GM08714 (cell line): ENCODE results near the gene KRT10.

ENCODE experiments used
- H3K4me3 ChIP-seq: fragments of 200-500 bp; sonication (Bioruptor generic); 2 replicates; pipeline ENCODE4 v1.5.1; 2014; ENCODE audit warnings: mild to moderate bottlenecking, low read length, inconsistent platforms
- ZNF274 ChIP-seq: IDR thresholded peaks from 2 replicates; pipeline ENCODE4 v1.6.1; 2012; ENCODE audit warnings: mild to moderate bottlenecking, low read depth, low read length

The KRT10 gene

GRCh38 chr17:40806131-40806530 lies 16.3 kb downstream of the KRT10 start:
- H3K4me3 ChIP-seq: no peak overlapping the region
- TF ChIP-seq ZNF274: no peak

GRCh38 chr17:40803617-40804082 lies 18.8 kb downstream of the KRT10 start:
- TF ChIP-seq ZNF274: no peak
- no peak overlapping the region for H3K4me3 ChIP-seq

GRCh38 chr17:40801157-40801556 lies 21.3 kb downstream of the KRT10 start:
- TF ChIP-seq ZNF274: no peak

GRCh38 chr17:40800381-40800780 lies 22.0 kb downstream of the KRT10 start:
- no peak overlapping the region for H3K4me3 ChIP-seq
- TF ChIP-seq ZNF274: no peak

More at GRCh38 chr17:40801157-40801556, 21.3 kb downstream of the KRT10 start:
- no peak overlapping the region for H3K4me3 ChIP-seq

- no peak for TF ChIP-seq ZNF274
- no peak within 1 kb of the TSS for H3K4me3 ChIP-seq
These were observed 22.6 kb downstream of the KRT10 start, which contains the start of gene KRT28 for GRCh38 chr17:40799859-40800258. KRT28 (minus strand) TSS chr17:40799959; CDS start chr17:40799893, 66 bp downstream.

GRCh38 chr17:40796846-40797245 lies 25.6 kb downstream of the KRT10 start:
- no peak overlapping the region for H3K4me3 ChIP-seq
- no peak for TF ChIP-seq ZNF274

- no peak overlapping the region for H3K4me3 ChIP-seq
- no peak for TF ChIP-seq ZNF274
These were observed 27.3 kb downstream of the KRT10 start for GRCh38 chr17:40795019-40795667.

GRCh38 chr17:40794466-40794865 lies 27.9 kb downstream of the KRT10 start:
- no peak for TF ChIP-seq ZNF274
- no peak overlapping the region for H3K4me3 ChIP-seq

GRCh38 chr17:40793832-40794231 lies 28.6 kb downstream of the KRT10 start:
- TF ChIP-seq ZNF274: no peak

GRCh38 chr17:40791787-40792436 lies 30.5 kb downstream of the KRT10 start:
- H3K4me3 ChIP-seq: no peak overlapping the region
- TF ChIP-seq ZNF274: no peak

More at GRCh38 chr17:40793832-40794231, 28.6 kb downstream of the KRT10 start:
- no peak overlapping the region for H3K4me3 ChIP-seq

GRCh38 chr17:40791111-40791510 lies 31.3 kb downstream of the KRT10 start:
- TF ChIP-seq ZNF274: no peak
- H3K4me3 ChIP-seq: no peak overlapping the region

- TF ChIP-seq ZNF274: no peak
- no peak within 1 kb of the TSS for H3K4me3 ChIP-seq
These were observed 40.0 kb downstream of the KRT10 start, which contains the start of gene KRT27 for GRCh38 chr17:40782450-40782849. KRT27 (minus strand) TSS chr17:40782550; CDS start chr17:40782493, 57 bp downstream.

GRCh38 chr17:40779181-40779909 lies 43.1 kb downstream of the KRT10 start:
- no peak overlapping the region; the same call in 1 of the 2 replicates for H3K4me3 ChIP-seq
- no peak for TF ChIP-seq ZNF274

- H3K4me3 ChIP-seq: no peak overlapping the region
- no peak for TF ChIP-seq ZNF274
These were observed 44.0 kb downstream of the KRT10 start for GRCh38 chr17:40778461-40778860.
